HUES64 (cell line): ENCODE results near the gene TNFRSF1A.

Source experiments
- H3K27ac ChIP-seq: 2 replicates; pipeline ENCODE4 v1.7.0; 2013; ENCODE audit warnings: low read depth, low read length, inconsistent platforms
- H3K27me3 ChIP-seq: 2 replicates; pipeline ENCODE4 v1.6.1; 2013; ENCODE audit warnings: mild to moderate bottlenecking, low read length; ENCODE audit not compliant: insufficient read depth
- H3K36me3 ChIP-seq: 2 replicates; pipeline ENCODE4 v1.6.1; 2013; ENCODE audit warnings: mild to moderate bottlenecking, low read length; ENCODE audit not compliant: insufficient read depth
- H3K4me1 ChIP-seq: 2 replicates; pipeline ENCODE4 v1.6.1; 2013; ENCODE audit warnings: mild to moderate bottlenecking, low read length, moderate library complexity; ENCODE audit not compliant: insufficient read depth
- H3K4me3 ChIP-seq: 2 replicates; pipeline ENCODE4 v1.5.1; 2013; ENCODE audit warnings: mild to moderate bottlenecking, low read length, moderate library complexity
- H3K9ac ChIP-seq: 2 replicates; pipeline ENCODE4 v1.6.1; 2013; ENCODE audit warnings: mild to moderate bottlenecking, low read depth, low read length
- H3K9me3 ChIP-seq: 2 replicates; pipeline ENCODE4 v1.6.1; 2013; ENCODE audit warnings: low read depth, low read length; ENCODE audit not compliant: insufficient read depth
- WGBS: fragments of 150-250, 120-280 bp; methylation state at CpG from one replicate; pipeline ENCODE4 v1.1.7; 2013; ENCODE audit warnings: missing lambda C conversion rate; 5-methylcytosine and 5-hydroxymethylcytosine counted together

TNFRSF1A gene

GRCh38 chr12:6380141-6381121 lies 38.6 kb upstream of the TNFRSF1A start:
- Histone ChIP-seq H3K36me3 (no peaks in the 10 kb centered on the region), H3K4me1 (peaks cover 41% of the 10 kb centered on the region), H3K4me3 (no peak overlapping the region), H3K9me3 (no peaks in the 10 kb centered on the region), H3K27me3 (peaks cover 29% of the 10 kb centered on the region), H3K27ac (no peak overlapping the region), H3K9ac (no peak overlapping the region)
- 86% methylated on average over 13 of the region's 14 CpGs for WGBS

GRCh38 chr12:6378709-6379472 lies 37.0 kb upstream of the TNFRSF1A start:
- Histone ChIP-seq H3K27ac (no peak overlapping the region), H3K9ac (no peak overlapping the region), H3K9me3 (no peaks in the 10 kb centered on the region), H3K27me3 (peaks cover 26% of the 10 kb centered on the region), H3K4me1 (peaks cover 41% of the 10 kb centered on the region), H3K36me3 (no peaks in the 10 kb centered on the region), H3K4me3 (no peak overlapping the region)
- 91% methylated on average over 10 of the region's 13 CpGs for WGBS

- Histone ChIP-seq H3K4me3 (no peak overlapping the region), H3K9me3 (no peaks in the 10 kb centered on the region), H3K27me3 (peaks cover 14% of the 10 kb centered on the region), H3K4me1 (peaks cover 44% of the 10 kb centered on the region), H3K36me3 (no peaks in the 10 kb centered on the region), H3K27ac (peak overlapping the region; percentile 80; the same call in 1 of the 2 replicates), H3K9ac (no peak overlapping the region)
- WGBS = 78% methylated on average over 4 of the region's 4 CpGs
Observed at GRCh38 chr12:6377667-6377994, 35.8 kb upstream of the TNFRSF1A start.

GRCh38 chr12:6376870-6377666 lies 35.2 kb upstream of the TNFRSF1A start:
- H3K27ac ChIP-seq = peak overlapping the region; percentile 80
- peaks cover 46% of the 10 kb centered on the region for H3K4me1 ChIP-seq
- no peaks in the 10 kb centered on the region for H3K9me3 ChIP-seq
- H3K9ac ChIP-seq = peak overlapping the region; percentile 59
- H3K36me3 ChIP-seq = no peaks in the 10 kb centered on the region
- 0 out of 2 replicates have a peak overlapping the region, but pooled peaks have one; percentile 3 for H3K4me3 ChIP-seq
- 74% methylated on average over 9 of the region's 10 CpGs for WGBS
- peaks cover 12% of the 10 kb centered on the region for H3K27me3 ChIP-seq

GRCh38 chr12:6376079-6376869 lies 34.4 kb upstream of the TNFRSF1A start:
- peak overlapping the region; percentile 59 for H3K9ac ChIP-seq
- H3K27ac ChIP-seq = peak overlapping the region; percentile 80
- H3K27me3 ChIP-seq = peaks cover 12% of the 10 kb centered on the region
- WGBS = 17% methylated on average over 18 of the region's 19 CpGs
- H3K4me3 ChIP-seq = peak overlapping the region; percentile 56
- no peaks in the 10 kb centered on the region for H3K36me3 ChIP-seq
- peaks cover 44% of the 10 kb centered on the region for H3K4me1 ChIP-seq
- no peaks in the 10 kb centered on the region for H3K9me3 ChIP-seq

GRCh38 chr12:6375269-6376078 lies 33.6 kb upstream of the TNFRSF1A start, which contains the start of gene SCNN1A:
Gene SCNN1A (minus strand): TSS chr12:6375563. CDS start chr12:6374783, 780 bp downstream.
- no peaks in the 10 kb centered on the region for H3K36me3 ChIP-seq
- 4% methylated on average over 15 of the region's 15 CpGs for WGBS
- peaks cover 49% of the 10 kb centered on the region for H3K4me1 ChIP-seq
- peak within 1 kb of the TSS; percentile 56 for H3K4me3 ChIP-seq
- H3K27me3 ChIP-seq = peaks cover 9% of the 10 kb centered on the region; the same call in 1 of the 2 replicates
- peak within 1 kb of the TSS; percentile 80 for H3K27ac ChIP-seq
- no peaks in the 10 kb centered on the region for H3K9me3 ChIP-seq
- peak within 1 kb of the TSS; percentile 61 for H3K9ac ChIP-seq

- peak overlapping the region; percentile 80 for H3K27ac ChIP-seq
- H3K4me3 ChIP-seq = peak overlapping the region; percentile 56
- 50% methylated on average over 7 of the region's 7 CpGs for WGBS
Observed at GRCh38 chr12:6374786-6375160, 32.9 kb upstream of the TNFRSF1A start.

GRCh38 chr12:6374028-6374785 lies 32.3 kb upstream of the TNFRSF1A start:
- peak overlapping the region; percentile 56 for H3K4me3 ChIP-seq
- H3K27me3 ChIP-seq = peaks cover 9% of the 10 kb centered on the region; the same call in 1 of the 2 replicates
- H3K4me1 ChIP-seq = peaks cover 57% of the 10 kb centered on the region
- no peaks in the 10 kb centered on the region for H3K9me3 ChIP-seq
- no peaks in the 10 kb centered on the region for H3K36me3 ChIP-seq
- H3K27ac ChIP-seq = peak overlapping the region; percentile 80; the same call in 1 of the 2 replicates
- 62% methylated on average over 24 of the region's 24 CpGs for WGBS
- peak overlapping the region; percentile 61 for H3K9ac ChIP-seq

More at GRCh38 chr12:6374786-6375160, 32.9 kb upstream of the TNFRSF1A start:
- Histone ChIP-seq H3K36me3 (no peaks in the 10 kb centered on the region), H3K27me3 (peaks cover 9% of the 10 kb centered on the region; the same call in 1 of the 2 replicates), H3K4me1 (peaks cover 56% of the 10 kb centered on the region), H3K9ac (peak overlapping the region; percentile 61), H3K9me3 (no peaks in the 10 kb centered on the region)
